GM18498 (cell line): ENCODE measurements around the gene NRN1L.
"Not testable (repeated sequence)": the region's sequence is repeated elsewhere in the genome, so short reads cannot be mapped to it uniquely, and the experiment has no call there.

Source experiments
- ATAC-seq: cut with Tn5 transposase; IDR thresholded peaks from one replicate; pipeline ENCODE4 v1.9.1; 2021; ENCODE audit warnings: mild to moderate bottlenecking, moderate library complexity; ENCODE audit not compliant: unreplicated experiment

NRN1L gene

GRCh38 chr16:67860589-67861398 lies 23.9 kb upstream of the NRN1L start:
- ATAC-seq: no peak

DNA sequence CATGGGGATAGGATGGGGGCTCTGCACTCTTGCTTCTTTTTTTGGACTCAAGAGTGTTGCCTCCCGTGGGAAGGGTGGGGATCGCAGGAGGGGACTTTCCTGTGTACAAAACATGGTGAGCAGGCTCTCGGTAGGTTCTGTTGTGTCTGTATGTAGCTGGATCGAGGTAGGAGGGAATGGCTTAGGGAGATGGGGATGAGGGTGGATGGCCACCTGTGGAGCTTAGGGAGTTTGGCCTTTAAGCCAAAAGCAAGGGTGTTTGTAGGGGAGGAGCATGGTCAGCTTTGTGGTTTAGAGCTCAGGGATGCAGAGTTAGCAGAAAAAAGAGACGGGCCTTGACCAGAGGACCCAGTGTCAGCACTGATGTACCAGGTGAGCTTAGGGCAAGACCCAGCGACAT lies 22.8 kb upstream of the NRN1L start:
- ATAC-seq: no peak

DNA sequence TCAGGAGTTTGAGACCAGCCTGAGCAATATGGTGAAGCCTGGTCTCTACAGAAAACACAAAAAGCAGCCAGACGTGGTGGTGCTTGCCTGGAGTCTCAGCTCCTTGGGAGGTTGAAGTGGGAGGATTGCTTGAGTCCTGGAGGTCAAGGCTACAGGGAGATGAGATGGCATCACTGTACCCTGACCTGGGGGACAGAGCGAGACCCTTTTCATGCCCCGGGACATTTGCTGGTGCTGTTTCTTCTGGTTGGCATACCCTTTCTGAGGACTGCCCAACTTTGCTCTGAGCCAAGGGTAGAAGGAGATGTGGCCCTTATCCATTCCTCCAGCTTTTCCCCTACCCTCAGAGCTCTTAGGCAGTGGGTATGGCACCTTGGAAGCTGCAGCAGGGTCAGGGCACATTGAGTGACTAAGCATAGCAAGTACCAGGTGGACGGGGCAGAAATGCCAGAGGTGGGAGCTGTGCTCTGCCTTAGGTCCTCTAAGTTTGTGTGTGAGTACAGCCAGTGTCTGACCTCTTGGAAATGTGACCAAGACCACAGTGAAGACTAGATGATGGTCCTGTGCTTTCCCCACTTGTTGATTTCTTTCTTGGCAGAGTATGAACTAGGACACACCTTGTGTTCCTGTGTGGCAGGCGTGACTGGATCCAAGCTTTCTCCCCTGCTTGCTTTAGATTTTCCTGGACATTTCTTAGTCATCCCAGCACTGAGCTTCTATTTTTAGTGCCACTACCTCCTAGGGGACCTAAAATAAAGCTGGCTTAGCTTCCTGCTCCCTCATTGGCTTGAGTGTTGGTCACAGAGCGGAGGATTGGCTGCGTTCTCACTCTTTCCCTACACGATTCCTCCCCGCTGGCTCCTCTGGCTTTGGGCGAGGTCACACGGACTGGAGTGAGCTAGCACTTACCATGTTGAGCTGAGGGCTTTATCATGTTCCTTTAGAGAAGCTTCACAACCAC lies 21.8 kb upstream of the NRN1L start:
- no peak for ATAC-seq

- not testable (repeated sequence) for ATAC-seq
Observed at GRCh38 chr16:67864044-67864443, 20.6 kb upstream of the NRN1L start.

DNA sequence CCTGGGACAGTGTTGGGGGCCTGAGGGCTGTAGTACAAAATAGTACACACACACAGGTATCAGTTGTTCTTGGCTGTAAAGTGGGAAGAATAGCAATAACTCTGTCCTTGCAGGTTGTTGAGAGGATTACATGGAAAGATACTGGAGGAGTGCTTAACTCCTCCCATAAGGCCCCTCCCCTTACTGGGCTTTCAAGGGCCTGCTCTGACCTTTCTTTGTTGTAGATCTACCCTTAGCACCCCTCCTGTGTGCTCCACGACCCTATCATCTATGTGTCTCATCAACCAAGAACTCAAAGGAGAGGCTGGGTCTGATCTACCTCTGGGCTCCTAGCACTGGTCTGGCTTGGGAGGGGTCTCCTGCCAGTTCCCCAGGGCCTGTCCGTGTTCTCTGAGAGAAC lies 20.1 kb upstream of the NRN1L start:
- ATAC-seq: no peak

- ATAC-seq: no peak
Observed at GRCh38 chr16:67865318-67865717, 19.4 kb upstream of the NRN1L start.

- ATAC-seq: no peak
Observed at GRCh38 chr16:67868290-67868689, 16.4 kb upstream of the NRN1L start.

GRCh38 chr16:67869653-67870052 lies 15.0 kb upstream of the NRN1L start:
- ATAC-seq: no peak

DNA sequence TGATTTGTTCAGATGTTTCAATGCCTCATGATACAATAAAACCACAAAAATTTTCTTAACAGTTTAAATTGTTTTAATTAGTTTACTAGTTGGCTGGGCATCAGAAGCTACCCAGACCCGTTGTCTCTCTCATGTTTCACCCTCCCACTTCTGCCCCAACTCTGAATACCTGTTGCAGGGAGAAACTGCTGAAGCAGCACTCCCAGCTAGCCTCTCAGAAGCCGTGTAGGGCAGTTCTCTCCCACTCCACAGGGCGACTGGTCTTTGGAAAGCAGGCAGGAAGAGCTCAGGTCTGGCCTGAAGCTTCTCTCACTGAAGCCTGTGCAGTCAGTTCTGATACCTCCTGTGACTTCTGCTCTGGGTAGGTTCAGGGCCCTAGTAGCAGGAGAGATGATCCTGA lies 13.4 kb upstream of the NRN1L start:
- ATAC-seq: no peak

GRCh38 chr16:67872131-67872630 lies 12.5 kb upstream of the NRN1L start:
- ATAC-seq: no peak

DNA sequence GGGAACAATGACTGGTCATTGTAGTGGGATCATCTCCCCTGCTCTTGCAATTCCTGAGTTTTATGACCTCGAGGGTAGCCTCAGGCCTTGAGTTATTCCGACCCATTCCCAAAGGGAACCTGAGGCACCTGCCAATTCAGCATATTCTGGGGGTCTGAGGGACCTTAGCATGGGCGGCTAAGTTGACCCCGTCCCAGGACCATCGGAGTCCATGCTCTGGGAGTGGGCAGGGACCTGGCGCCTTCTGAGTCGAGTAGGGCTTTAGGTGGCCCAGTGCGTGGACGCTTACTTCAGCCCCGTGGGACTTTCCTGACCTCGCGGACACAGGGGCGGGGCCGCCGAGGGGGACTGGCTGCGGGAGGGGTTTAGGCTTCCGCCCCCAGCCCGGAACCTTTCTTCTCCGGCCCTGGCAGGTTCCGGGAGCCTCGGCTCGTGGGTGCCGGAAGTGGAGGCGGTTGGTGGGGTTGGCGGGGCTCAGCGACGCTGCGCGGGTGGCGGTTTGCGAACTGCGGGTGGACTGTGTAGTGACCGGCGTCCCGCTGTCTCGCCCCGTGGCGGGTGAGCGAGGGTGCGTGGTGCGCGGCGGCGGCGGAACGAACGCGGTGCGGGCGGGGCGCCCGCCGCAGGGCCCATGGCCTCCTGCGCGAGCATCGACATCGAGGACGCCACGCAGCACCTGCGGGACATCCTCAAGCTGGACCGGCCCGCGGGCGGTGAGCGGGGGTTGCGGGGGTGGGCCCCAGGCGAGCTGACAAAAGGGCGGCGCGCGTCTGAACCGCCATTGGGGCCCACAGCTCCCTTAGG lies 11.9 kb upstream of the NRN1L start, which contains the start of gene EDC4:
EDC4 (plus strand) TSS at position 422 of the 804 bp plus-strand sequence; CDS start at position 632, 210 bp downstream.
- peak; percentile 83 for ATAC-seq

DNA sequence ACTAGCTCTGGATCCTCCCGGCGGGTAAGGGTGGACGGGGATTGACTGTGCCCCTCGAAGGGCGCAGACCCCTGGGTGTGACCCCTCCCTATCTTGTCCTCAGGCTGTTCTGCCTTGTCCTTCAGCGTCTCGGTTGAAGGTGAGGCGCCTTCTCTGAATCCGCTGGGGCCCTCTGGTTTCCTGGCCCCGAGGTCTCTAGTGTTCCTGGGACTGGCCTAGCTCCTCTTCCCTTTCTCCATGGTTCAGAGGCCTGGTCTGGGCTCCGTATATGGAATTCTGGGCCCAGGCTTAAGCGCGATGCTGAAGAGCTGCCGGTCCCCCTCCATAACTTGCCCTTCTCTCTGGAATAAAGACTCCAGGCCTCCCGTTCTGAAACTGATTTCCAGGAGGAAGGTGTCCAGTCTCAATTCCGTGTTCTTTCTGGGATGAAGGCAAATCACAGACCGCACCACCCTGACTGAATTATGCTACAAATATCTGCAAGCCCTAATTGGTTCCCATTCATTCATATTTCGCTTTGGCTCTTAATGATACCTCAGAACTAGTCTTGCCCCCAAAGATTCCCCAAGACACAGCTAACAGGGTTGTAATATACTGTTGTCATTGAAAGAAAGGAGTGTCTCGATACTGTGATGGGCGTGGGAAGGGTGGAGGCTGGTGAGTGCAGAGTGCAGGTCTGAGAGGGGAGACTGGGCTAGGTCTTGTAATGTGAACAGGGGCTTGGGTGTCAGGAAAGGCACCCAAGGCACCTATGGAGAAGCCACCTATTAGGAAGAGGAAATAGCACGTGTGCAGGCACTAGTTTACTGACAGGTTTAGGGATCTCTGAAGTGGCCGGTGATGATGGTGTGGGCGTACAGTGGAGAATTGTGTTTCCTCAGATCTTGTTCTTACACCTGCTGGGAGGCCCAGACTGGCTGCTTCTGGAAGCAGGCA lies 11.0 kb upstream of the NRN1L start:
- no peak for ATAC-seq

DNA sequence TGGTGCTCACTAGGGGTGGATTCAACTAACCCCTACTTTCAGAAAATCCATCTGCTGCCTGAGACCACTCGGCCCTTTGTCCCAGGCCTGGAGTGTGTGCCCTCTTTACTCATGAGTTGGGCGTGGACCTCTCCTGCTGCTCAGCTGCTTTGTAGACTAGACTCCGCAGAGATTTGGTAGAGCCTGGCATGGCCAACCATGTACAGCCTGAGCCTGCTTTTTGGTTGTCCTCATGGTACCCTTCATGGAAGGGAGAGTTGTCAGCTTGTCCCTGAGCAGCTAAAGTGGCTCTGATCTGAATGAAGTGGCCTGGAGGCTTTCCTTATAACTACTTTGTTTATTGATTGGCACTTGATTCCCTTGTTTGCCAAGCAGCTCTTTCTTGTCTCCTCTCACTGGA lies 10.3 kb upstream of the NRN1L start:
- ATAC-seq: no peak

GRCh38 chr16:67877064-67877463 lies 7.6 kb upstream of the NRN1L start:
- no peak for ATAC-seq

- no peak for ATAC-seq
Observed at GRCh38 chr16:67878232-67878631, 6.5 kb upstream of the NRN1L start.

- no peak for ATAC-seq
Observed at GRCh38 chr16:67878846-67879245, 5.8 kb upstream of the NRN1L start.

- no peak for ATAC-seq
Observed at GRCh38 chr16:67879462-67879861, 5.2 kb upstream of the NRN1L start.

- no peak for ATAC-seq
Observed at GRCh38 chr16:67879936-67880335, 4.7 kb upstream of the NRN1L start.

DNA sequence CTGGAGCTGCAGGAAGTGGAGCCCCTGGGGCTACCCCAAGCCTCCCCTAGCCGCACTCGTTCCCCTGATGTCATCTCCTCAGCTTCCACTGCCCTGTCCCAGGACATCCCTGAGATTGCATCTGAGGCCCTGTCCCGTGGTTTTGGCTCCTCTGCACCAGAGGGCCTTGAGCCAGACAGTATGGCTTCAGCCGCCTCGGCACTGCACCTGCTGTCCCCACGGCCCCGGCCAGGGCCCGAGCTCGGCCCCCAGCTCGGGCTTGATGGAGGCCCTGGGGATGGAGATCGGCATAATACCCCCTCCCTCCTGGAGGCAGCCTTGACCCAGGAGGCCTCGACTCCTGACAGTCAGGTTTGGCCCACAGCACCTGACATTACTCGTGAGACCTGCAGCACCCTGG lies 4.1 kb upstream of the NRN1L start:
- no peak for ATAC-seq
